ENCODE measurements around the gene DDB1. TPM values are rescaled to one million over a fixed set of nuclear protein-coding genes. Genes with fewer than 3 reads are reported as not detected.

The DDB1 gene
- total and polyA plus RNA-seq, 10 of the 15 experiments (the other 5 are each of a cell fraction or from before 2014, with no cell fraction given): 136 to 272 (median 216) TPM

DNA sequence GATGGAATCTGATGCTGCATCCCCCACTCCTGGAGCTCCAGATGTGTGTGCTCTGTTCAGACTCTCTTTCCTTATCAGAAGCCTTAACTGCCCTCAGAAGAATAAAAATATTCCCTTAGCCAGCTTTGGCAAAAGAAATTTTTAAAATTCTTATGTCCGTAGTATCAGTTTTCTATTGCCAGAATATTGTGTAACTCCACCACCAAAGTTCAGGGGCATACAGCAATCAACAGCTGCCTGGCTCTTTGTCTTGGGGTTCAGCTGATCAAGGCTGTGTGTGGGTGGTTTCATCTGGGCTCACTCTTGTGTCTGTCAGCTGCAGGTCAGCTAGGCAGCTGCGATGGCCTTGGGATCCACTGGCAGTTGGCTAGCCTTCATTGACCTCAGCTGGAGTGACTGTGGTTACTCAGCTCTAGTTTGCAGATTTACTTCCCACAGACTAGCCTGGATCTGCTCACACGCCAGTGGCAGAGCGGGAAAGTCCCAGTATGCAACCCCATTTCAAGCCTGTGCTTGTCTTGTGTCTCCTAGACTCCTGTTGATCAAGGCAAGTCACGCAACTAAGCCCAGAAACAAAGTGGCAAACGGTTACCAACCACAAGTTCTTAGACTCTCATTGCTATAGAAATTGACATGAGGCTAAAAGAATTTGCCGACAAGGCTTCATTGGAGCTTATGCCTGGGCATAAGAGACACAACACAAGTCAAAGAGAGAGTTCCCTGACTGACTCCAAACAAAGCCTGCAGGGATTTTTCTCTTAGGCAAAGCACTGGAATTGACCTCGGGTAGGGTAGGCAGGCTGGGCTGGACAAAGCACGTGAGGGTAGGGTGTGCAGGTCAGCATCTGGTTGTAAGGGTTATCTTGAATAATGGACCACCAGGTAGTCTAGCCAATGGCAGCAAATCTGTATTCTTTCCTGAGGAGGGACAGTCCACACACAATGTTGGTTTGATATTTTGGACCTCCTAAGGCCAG is 36.8 kb upstream of the DDB1 start (continued):
- TF ChIP-seq, protein P1, sequence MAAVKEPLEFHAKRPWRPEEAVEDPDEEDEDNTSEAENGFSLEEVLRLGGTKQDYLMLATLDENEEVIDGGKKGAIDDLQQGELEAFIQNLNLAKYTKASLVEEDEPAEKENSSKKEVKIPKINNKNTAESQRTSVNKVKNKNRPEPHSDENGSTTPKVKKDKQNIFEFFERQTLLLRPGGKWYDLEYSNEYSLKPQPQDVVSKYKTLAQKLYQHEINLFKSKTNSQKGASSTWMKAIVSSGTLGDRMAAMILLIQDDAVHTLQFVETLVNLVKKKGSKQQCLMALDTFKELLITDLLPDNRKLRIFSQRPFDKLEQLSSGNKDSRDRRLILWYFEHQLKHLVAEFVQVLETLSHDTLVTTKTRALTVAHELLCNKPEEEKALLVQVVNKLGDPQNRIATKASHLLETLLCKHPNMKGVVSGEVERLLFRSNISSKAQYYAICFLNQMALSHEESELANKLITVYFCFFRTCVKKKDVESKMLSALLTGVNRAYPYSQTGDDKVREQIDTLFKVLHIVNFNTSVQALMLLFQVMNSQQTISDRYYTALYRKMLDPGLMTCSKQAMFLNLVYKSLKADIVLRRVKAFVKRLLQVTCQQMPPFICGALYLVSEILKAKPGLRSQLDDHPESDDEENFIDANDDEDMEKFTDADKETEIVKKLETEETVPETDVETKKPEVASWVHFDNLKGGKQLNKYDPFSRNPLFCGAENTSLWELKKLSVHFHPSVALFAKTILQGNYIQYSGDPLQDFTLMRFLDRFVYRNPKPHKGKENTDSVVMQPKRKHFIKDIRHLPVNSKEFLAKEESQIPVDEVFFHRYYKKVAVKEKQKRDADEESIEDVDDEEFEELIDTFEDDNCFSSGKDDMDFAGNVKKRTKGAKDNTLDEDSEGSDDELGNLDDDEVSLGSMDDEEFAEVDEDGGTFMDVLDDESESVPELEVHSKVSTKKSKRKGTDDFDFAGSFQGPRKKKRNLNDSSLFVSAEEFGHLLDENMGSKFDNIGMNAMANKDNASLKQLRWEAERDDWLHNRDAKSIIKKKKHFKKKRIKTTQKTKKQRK (IDR thresholded peaks at IDR 0.05; ENCODE audit: low read depth, low read length): no peak
- TF ChIP-seq, protein P2, sequence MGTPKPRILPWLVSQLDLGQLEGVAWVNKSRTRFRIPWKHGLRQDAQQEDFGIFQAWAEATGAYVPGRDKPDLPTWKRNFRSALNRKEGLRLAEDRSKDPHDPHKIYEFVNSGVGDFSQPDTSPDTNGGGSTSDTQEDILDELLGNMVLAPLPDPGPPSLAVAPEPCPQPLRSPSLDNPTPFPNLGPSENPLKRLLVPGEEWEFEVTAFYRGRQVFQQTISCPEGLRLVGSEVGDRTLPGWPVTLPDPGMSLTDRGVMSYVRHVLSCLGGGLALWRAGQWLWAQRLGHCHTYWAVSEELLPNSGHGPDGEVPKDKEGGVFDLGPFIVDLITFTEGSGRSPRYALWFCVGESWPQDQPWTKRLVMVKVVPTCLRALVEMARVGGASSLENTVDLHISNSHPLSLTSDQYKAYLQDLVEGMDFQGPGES (IDR thresholded peaks at IDR 0.05): no peak
- TF ChIP-seq RCOR1 (conservative IDR thresholded peaks at IDR 0.05; ENCODE audit: low read depth, low read length) (no peak), SRF (IDR thresholded peaks at IDR 0.05; ENCODE audit: low read depth in 2 of 2, low read length in 2 of 2) (no peak), WRNIP1 (IDR thresholded peaks at IDR 0.05; ENCODE audit: borderline replicate concordance, low read depth, low read length) (no peak), SREBF2 (IDR thresholded peaks at IDR 0.05; ENCODE audit: low read length) (no peak), PML (IDR thresholded peaks at IDR 0.05; ENCODE audit: low read length) (no peak)

Measured in GM12878 (cell line).